Stimulated activated memory B cell treated with anti-CD40 and anti-IgM and Interleukin-4, amounts not matched to agents 10 μg/mL and 1 μg/mL and 100 μg/mL, for 72 hours (primary cell): Measurements from ENCODE around the gene ZNF764.
"Not testable (repeated sequence)": the region's sequence is repeated elsewhere in the genome, so short reads cannot be mapped to it uniquely, and the experiment has no call there.

ENCODE experiments used
- ATAC-seq: fragments of 150-1000 bp; cut with Tn5 transposase; 2 replicates; pipeline ENCODE4 v1.10.0; 2021
- H3K27ac Mint-ChIP-seq: one replicate; pipeline ENCODE4 v1.8.0; 2022; ENCODE audit warnings: mild to moderate bottlenecking, mixed read lengths
- H3K27me3 Mint-ChIP-seq: one replicate; pipeline ENCODE4 v1.8.0; 2022; ENCODE audit warnings: mixed read lengths
- H3K36me3 Mint-ChIP-seq: one replicate; pipeline ENCODE4 v1.8.0; 2022; ENCODE audit warnings: mixed read lengths
- H3K4me1 Mint-ChIP-seq: one replicate; pipeline ENCODE4 v1.8.0; 2022; ENCODE audit warnings: mixed read lengths
- H3K4me3 Mint-ChIP-seq: one replicate; pipeline ENCODE4 v1.8.0; 2022; ENCODE audit warnings: mild to moderate bottlenecking, moderate library complexity, mixed read lengths
- H3K9me3 Mint-ChIP-seq: one replicate; pipeline ENCODE4 v1.8.0; 2022; ENCODE audit warnings: mixed read lengths

Gene ZNF764

DNA sequence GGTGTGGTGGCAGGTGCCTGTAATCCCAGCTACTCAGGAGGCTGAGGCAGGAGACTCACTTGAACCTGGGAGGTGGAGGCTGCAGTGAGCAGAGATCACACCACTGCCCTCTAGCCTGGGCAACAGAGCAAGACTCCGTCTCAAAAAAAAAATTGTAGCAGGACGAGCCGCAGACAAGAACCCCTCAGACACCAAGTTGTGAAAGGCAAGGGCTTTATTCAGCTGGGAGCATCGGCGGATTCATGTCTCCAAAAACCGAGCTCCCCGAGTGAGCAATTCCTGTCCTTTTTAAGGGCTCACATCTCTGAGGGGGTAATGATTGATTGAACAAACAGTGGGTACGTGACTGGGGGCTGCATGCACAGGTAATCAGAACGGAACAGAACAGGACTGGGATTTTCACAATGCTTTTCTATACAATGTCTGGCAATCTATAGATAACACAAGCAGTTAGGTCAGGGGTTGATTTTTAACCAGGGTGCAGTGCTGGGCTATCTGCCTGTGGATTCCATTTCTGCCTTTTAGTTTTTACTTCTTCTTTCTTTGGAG lies 17.2 kb downstream of the ZNF764 start:
- Mint-ChIP-seq H3K4me1 (peaks cover 25% of the 10 kb centered on the region), H3K36me3 (peaks cover 14% of the 10 kb centered on the region)
- H3K27ac Mint-ChIP-seq, H3K27me3 Mint-ChIP-seq, H3K4me3 Mint-ChIP-seq, ATAC-seq, H3K9me3 Mint-ChIP-seq: not testable (repeated sequence)

DNA sequence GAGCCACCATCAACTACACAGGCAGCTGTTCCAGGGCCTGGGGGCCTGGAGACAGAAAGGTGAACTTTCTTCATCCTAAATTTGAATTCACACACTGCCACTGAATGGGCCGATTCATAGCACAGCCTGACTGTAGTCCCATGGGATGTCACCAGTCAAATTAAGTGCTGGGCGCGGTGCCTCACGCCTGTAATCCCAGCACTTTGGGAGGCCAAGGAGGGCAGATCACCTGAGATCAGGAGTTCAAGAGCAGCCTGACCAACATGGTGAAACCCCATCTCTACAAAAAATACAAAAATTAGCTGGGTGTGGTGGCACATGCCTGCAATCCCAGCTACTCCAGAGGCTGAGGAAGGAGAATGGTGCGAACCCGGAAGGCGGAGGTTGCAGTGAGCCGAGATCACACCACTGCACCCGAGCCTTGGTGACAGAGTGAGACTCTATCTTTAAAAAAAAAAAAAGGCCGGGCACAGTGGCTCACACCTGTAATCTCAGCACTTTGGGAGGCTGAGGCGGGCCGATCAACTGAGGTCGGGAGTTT lies 18.1 kb downstream of the ZNF764 start:
- not testable (repeated sequence) for ATAC-seq, H3K27me3 Mint-ChIP-seq, H3K9me3 Mint-ChIP-seq, H3K4me3 Mint-ChIP-seq, H3K27ac Mint-ChIP-seq
- Mint-ChIP-seq H3K4me1 (peaks cover 27% of the 10 kb centered on the region), H3K36me3 (peaks cover 14% of the 10 kb centered on the region)

DNA sequence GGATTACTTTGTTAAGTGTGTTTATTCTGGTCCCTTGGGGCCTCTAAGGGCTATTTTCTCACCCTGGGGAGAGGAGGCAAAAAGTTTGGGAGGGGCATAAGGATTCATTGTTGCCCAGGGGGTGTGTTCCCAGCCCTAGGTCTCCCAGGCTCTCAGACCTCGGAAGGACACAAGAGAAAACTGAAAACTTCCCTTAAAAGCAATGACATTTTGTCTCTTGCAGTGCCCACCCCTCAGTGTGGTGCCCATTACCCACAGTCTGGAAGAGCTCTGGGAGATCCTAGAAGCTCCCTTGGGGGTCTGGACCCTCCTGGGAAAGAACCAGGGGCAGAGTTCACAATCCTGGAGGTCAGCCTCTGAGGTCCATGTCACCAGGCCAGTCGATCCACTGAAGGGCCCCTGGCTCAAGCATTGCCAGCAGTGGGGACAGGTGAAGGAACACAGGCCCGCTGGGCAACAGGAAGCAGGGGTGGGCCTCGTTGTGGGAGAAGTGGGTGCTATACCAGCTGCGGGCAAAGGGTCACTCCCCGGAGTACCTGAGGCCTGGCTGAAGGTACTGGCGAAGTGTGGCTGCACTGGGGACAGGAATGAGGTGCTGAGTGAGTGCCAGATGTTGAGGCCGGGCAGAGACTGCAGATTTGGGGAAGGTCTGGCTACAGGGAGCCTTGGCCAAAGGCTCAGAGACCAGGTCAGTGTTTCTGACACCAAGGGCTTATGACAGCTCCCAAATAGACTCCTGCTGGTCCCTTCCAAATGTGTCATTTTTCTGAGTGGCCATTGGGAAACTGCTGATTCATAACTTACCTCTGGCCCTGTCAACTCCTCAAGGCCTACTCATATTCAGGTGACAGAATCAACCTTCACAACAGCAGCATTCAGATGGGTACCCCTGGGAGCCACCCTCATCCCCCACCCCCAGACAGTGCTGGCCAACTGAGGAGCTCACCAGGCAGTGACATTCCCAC lies 18.9 kb downstream of the ZNF764 start:
- no peaks in the 10 kb centered on the region for H3K9me3 Mint-ChIP-seq
- no peak overlapping the region for H3K4me3 Mint-ChIP-seq
- H3K36me3 Mint-ChIP-seq = peaks cover 14% of the 10 kb centered on the region
- no peaks in the 10 kb centered on the region for H3K27me3 Mint-ChIP-seq
- H3K27ac Mint-ChIP-seq = no peak overlapping the region
- peaks cover 27% of the 10 kb centered on the region for H3K4me1 Mint-ChIP-seq
- no peak for ATAC-seq

DNA sequence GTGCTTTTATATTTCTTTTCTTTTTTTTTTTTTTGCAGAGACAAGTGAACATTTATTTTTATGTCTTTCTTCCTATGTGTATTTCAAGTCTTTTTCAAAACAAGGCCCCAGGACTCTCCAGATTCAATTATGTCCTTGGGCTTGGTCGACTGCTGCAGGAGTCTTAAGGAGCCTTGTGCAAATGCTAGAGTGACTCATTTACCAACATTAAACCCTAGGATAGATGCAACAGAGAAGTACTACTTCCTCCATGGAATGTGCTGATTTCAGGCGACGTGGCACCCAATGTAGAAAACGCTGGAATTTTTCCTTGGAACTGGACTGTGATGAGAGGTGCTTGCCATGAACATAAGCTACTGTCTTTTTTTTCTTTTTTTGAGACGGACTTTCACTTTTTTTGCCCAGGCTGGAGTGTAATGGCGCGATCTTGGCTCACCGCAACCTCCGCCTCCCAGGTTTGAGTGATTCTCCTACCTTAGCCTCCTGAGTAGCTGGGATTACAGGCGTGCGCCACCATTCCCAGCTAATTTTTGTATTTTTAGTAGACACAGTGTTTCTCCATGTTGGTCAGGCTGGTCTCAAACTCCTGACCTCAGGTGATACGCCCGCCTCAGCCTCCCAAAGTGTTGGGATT lies 21.7 kb downstream of the ZNF764 start:
- Mint-ChIP-seq H3K4me3 (peak overlapping the region; percentile 94), H3K27ac (peak overlapping the region; percentile 95), H3K36me3 (peaks cover 14% of the 10 kb centered on the region), H3K4me1 (peaks cover 38% of the 10 kb centered on the region)
- H3K9me3 Mint-ChIP-seq, ATAC-seq, H3K27me3 Mint-ChIP-seq: not testable (repeated sequence)

DNA sequence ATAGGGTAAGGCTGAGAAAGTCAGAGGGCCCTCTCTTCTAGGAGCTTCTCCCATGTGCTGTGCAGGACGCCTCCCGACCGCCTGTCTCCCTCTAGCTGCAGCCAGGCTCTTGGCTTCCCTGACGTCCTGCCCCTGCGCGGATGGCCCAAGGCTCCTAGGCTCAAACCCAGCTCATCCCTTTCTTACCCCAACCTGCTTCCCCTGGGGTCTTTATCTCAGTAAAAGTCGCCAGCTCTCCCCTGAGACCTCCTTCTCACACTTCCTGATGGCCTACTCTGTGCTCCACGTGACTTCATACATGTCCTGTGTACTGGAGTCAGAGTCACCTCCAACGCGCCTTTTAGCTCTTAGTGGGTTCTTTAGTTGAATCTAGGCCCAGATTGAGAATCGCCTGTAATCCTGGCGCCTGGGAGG lies 22.4 kb downstream of the ZNF764 start:
- no peaks in the 10 kb centered on the region for H3K9me3 Mint-ChIP-seq
- peaks cover 14% of the 10 kb centered on the region for H3K36me3 Mint-ChIP-seq
- ATAC-seq = peak; percentile 74
- H3K4me1 Mint-ChIP-seq = peaks cover 38% of the 10 kb centered on the region
- H3K27ac Mint-ChIP-seq = peak overlapping the region; percentile 95
- no peaks in the 10 kb centered on the region for H3K27me3 Mint-ChIP-seq
- H3K4me3 Mint-ChIP-seq = peak overlapping the region; percentile 94

DNA sequence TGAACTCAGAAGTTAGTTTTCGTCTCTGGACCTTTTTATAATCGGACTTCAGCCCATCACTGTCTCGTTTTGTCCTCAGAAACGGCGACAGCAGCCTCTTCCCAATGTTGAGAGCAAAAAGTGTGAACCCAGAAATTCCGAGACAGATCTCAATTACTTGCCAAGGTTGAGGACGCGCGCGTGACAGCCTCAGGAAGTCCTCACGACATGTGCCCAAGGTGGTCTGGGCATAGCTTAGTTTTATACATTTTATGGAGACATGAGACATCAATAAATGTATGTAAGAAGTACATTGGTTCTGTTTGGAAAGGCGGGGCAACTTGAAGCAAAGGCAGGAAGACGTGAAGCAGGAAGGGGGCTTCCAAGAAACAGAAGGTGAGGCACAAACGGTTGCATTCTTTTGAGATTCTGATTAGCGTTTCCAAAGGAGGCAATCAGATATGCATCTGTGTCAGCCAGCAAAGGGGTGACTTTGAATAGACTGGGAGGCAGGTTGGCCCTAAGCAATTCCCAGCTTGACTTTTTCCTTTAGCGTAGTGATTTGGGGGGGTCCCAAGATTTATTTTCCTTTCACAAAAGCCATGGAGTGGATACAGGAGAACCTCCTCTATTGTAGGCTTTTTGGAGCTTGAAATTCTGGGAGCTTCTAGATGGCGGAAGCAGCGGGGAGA lies 22.9 kb downstream of the ZNF764 start:
- Mint-ChIP-seq H3K27ac (peak overlapping the region; percentile 95), H3K4me1 (peaks cover 38% of the 10 kb centered on the region), H3K9me3 (no peaks in the 10 kb centered on the region), H3K27me3 (no peaks in the 10 kb centered on the region), H3K36me3 (peaks cover 14% of the 10 kb centered on the region), H3K4me3 (peak overlapping the region; percentile 94)
- peak; percentile 40 for ATAC-seq

DNA sequence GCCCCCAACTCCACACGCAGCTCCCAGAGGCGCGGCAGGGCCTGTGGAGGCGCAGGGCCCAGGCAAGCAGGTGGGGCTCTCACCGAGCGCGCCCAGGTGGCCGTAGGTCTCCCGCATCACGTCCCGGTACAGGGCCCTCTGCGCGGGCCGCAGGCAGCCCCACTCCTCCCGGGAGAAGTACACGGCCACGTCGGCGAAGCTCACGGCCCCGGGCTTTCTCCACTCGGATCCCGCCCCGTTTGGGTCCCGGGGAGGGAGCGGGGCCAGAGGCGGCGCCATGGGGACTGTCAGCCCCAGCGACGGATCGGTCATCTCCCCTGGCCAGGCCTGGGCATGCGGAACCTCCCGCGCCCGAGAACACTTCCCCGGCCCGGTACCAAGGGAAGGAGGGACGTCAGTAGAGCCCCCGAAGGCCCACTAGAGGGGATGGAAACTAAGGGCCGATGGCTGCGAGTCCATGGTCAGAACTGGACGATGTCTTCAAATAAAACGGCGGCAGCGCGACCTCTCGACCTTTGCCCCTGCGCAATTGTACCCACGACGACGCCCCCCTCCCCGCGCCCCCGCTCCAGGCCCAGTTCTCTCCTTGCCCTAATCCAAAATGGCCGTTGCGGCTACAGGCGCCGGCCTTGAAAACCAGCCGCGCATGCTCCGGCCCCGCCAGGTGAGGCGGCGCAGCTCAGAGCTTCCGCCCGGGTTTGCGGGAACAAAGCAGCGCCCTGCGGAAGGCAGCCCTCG lies 23.6 kb downstream of the ZNF764 start, which contains the start of gene ZNF747:
ZNF747 (minus strand) TSS at position 491 of the 738 bp plus-strand sequence; CDS start at position 312, 179 bp downstream.
- Mint-ChIP-seq H3K27ac (peak within 1 kb of the TSS; percentile 95), H3K9me3 (no peaks in the 10 kb centered on the region), H3K27me3 (no peaks in the 10 kb centered on the region), H3K4me1 (peaks cover 38% of the 10 kb centered on the region), H3K36me3 (peaks cover 14% of the 10 kb centered on the region), H3K4me3 (peak within 1 kb of the TSS; percentile 94)
- ATAC-seq = peak; percentile 91

DNA sequence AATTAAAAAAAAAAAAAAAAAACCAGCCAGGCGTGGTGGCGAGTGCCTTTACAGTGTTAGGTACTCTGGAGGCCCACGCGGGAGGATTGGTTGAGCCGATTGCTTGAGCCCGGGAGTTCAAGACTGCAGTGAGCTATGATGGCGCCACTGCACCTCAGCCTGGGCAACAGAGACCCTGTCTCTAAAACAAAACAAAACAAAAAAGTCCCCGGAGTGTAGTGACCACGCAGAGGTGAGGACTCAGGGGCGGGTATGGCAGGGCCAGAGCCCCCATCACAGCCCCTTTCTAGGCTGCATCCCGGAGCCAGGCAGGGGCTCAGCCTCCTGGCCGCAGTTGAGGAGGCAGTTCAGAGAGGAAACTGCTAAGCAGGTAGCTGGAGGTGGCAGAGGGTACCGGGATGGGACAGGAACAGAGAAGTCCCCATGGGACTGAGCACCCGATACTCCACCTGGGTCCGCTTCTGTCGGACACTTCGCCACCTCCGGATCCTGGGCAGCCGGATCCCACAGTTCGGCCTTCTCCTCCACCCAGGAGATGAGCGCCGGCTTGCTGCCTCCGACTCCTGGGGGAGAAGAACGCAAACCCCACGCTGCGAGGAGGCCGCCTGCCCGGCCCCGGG lies 24.3 kb downstream of the ZNF764 start:
- no peaks in the 10 kb centered on the region for H3K9me3 Mint-ChIP-seq
- H3K36me3 Mint-ChIP-seq = peaks cover 11% of the 10 kb centered on the region
- peaks cover 41% of the 10 kb centered on the region for H3K4me1 Mint-ChIP-seq
- peak overlapping the region; percentile 95 for H3K27ac Mint-ChIP-seq
- ATAC-seq = peak; percentile 4
- no peaks in the 10 kb centered on the region for H3K27me3 Mint-ChIP-seq
- peak overlapping the region; percentile 94 for H3K4me3 Mint-ChIP-seq

DNA sequence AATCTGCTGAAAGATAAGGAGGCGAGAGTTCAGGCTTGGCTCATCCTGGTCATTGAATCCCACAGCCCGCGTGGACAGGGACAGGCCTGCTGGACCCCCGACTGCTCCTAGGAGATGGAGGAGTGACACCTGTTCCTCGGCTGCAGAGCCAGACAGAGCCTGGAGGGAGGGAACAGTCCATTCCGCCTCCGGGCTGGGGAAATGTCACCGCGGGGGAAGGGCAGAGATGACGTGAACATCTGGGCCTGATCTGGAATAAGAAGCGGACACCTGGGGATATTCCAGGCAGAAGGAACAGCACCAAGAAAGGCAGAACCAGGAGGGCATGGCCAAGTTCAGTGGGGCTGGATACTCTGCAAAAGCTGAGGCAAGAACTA lies 25.0 kb downstream of the ZNF764 start:
- Mint-ChIP-seq H3K9me3 (no peaks in the 10 kb centered on the region), H3K4me3 (peak overlapping the region; percentile 78), H3K27ac (peak overlapping the region; percentile 95), H3K36me3 (peaks cover 4% of the 10 kb centered on the region), H3K27me3 (no peaks in the 10 kb centered on the region), H3K4me1 (peaks cover 42% of the 10 kb centered on the region)
- ATAC-seq = no peak

DNA sequence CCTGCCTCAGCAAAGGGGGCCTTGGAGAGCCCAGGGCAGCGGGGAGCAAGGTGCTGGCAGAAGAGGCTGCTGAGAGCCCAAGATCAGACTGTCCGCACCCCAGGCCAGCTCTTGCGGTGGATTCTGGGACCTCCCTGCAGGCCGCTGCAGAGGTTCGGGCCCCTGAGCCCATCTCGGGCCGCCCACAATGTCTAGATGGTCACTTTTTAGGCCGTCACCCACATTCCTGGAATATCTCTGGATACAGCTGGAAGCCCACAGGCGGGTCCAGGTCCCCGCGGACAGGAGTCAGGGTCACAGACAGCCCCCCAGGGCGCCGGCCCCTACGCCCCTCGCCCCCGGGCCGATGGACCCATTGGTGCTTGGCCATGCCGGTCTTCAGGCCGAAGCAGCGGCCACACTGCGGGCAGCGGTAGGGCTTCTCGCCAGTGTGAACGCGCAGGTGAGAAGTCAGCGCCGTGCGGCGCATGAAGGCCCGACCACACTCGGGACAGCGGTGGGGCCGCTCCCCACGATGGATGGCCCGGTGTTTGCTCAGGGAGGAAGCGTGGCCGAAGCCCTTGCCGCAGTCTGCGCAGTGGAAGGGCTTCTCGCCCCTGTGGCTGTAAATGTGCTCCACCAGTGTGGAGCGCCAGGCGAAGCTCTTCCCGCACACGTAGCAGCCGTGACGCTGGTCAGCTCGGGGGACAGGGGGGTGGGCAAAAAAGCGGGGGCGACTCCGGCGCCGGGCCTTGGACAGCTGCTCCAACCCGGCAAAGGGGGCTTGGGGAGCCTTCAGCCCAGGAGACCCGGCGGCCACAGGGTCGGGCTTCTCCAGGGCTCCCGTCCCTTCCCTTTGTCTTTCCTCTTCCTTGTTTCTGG lies 25.7 kb downstream of the ZNF764 start:
- ATAC-seq = no peak
- H3K9me3 Mint-ChIP-seq = no peaks in the 10 kb centered on the region
- no peaks in the 10 kb centered on the region for H3K27me3 Mint-ChIP-seq
- no peak overlapping the region for H3K4me3 Mint-ChIP-seq
- H3K36me3 Mint-ChIP-seq = no peaks in the 10 kb centered on the region
- H3K27ac Mint-ChIP-seq = peak overlapping the region; percentile 95
- peaks cover 46% of the 10 kb centered on the region for H3K4me1 Mint-ChIP-seq

DNA sequence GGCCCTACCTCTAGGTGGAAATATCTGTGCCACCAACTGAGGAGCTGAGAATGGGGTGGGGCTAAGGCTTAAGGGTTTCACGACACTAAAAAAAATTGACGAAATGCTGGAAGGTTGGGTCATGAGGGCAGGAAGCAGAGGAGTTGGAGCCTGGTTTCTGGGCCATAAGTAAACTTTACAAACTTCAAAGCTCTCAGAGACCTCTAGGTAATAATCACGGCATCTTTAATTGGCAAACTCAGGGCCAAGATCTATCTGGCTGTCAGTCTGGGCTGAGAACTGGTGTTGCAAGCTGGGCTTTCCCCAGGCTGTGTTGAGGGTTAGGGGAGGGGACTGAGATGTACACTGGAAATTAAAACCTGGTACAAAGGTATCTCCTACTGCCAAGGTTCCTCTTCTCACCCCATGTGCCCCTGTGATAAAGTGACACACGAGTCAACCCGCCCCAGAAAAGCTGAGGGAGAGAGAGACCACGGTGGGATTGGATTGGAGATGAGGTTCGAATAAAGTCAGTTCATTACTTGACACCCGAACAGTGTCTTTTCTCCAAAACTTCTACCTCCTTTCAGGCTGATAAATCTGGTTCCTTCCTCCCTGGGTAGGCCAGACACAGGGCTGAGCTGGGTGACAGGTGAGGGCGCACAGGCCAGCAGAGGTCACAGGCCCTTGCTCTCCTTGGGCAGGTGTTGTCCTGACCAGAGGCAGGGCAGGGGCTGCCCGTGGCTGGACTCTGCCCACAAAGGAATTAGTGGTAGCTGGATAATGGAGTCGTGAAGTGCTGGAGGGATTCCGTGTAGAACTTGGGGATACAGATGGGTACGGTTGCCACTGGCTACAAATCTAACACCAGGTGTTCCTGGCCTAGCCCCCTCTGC lies 27.8 kb downstream of the ZNF764 start:
- Mint-ChIP-seq H3K4me1 (peaks cover 38% of the 10 kb centered on the region), H3K36me3 (no peaks in the 10 kb centered on the region), H3K4me3 (no peak overlapping the region), H3K27me3 (no peaks in the 10 kb centered on the region), H3K27ac (no peak overlapping the region), H3K9me3 (no peaks in the 10 kb centered on the region)
- ATAC-seq = no peak

DNA sequence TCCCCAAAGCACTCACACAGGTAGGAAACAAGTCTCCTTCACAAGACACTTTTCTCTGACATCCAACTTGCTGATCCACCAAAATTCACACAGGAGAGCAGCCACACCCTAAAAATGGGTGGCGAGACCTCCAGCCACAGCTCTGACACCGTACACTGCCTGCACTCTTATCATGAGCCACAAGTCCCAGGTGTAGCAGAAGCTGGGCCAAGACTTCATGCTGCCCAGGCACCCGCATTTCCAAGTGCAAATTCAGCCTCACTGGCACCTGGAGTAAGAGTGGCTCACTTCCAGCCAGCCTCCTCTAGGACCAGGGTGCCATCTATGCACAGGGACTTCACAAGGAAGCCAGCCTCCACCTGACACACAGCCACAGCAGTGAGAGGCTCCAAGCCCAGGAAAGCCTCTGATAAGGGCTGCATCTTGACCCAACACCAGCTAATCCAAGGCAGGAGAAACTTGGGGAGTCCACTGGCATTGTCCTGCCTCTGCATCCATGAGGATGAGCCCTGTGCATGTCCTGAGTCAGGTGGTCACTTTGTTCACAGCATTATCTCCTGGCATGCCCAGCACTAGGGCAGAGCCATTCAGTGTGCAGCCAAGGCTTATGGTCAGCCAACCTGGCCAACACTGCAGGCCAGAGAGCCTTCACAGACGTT lies 29.2 kb downstream of the ZNF764 start:
- Mint-ChIP-seq H3K36me3 (peaks cover 5% of the 10 kb centered on the region), H3K9me3 (no peaks in the 10 kb centered on the region), H3K27ac (peak overlapping the region; percentile 77), H3K4me3 (no peak overlapping the region), H3K4me1 (peaks cover 45% of the 10 kb centered on the region), H3K27me3 (no peaks in the 10 kb centered on the region)
- no peak for ATAC-seq
